NCI-H446 treated with DMSO at 0.1 percent for 48 hours (cell line): ENCODE data around the gene FAM180A.
A peak's percentile ranks its signal among the peaks of the same experiment; 100 is the strongest.

ENCODE experiments used
- DNase-seq: peaks from one replicate; lab custom pipeline; 2025; lab: John Stamatoyannopoulos, UW

The FAM180A gene

DNA sequence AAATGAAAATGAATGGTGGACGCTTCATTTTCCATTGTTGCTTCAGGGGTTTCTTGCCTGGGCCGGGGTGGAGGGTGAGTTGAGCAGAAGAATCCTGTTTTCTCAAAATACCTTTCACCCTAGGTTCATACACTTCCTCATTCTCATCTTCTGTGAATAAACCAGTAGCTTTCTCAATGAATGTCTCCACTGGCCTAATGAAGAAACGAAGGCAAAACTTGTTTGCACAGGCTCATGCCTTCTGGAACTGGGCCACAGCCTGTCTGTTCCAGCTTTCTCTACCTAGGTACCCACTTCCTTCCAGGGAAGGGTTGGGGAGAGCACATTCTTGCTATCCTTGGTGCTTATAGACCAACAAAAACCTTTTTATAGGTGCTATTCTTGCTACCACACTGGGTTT, 65.0 kb downstream of the FAM180A start:
- DNase-seq = no peak

- peak; percentile 43 for DNase-seq
Measured at GRCh38 chr7:135682191-135682590, 66.4 kb downstream of the FAM180A start.

DNA sequence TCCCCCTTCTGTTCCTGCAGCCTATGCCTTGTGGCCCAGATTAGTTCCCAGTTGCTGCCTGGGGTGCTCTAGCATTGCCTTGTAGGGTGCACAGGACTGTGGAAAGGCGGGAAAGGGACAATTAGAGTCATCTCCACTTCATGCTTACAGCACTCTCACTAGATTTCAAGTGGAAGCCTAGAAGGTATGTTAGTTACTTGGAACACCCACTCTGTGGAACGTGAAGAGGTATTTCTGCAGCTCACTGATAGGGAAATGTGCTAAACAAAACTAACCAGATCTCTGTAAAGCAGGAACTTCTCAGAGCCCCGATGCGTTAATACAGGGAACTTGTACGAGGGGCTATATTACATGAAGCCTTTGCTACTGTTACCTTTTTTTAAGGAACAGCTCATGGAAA, 66.9 kb downstream of the FAM180A start:
- no peak for DNase-seq
